ENCODE data around the gene DOC2B. TPM values are rescaled to one million over a fixed set of nuclear protein-coding genes. Genes with fewer than 3 reads are reported as not detected.
"Not testable (repeated sequence)": the region's sequence is repeated elsewhere in the genome, so short reads cannot be mapped to it uniquely, and the experiment has no call there.

The DOC2B gene
- total RNA-seq, 1 donor from 2014 or later, result 0.32 TPM

DNA sequence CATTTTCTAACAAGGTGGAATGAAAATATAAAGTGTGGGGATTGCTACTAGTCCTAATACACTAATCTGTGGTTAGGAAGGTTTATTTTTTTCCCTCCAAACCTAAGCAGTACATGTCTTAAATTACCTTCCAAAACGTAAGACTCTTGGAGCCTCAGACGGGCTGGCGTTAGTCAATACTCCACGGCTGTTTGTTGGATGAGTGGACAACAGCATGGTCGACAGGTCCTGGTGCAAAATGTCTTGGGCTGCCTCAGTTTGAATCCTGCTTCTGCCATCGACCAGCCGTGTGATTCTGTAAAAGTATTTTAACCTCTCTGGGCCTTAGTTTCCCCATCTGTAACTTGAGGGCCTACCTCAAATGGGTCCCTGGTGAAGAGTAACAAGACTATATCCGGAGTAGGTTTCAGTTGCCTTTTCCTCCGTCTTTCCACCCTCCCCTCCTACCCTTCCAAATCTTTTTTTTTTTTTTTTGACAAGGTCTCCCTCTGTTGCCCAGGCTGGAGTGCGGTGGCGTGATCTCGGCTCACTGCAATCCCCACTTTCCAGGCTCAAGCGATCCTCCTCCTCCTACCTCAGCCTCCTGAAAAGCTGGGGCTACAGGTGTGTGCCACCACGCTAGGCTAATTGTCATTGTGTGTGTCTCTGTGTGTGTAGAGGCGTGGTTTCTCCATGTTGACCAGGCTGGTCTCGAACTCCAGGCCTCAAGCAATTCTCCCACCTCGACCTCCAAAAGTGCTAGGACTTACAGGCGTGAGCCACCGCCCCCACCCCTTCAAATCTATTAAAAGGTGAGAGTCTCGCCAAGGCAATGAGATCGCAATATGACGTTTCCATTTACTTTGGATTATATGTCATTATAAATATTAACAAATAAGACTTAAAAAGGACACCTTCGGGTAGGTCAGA, 38.3 kb downstream of the DOC2B start:
- TF ChIP-seq CTCF (IDR thresholded peaks at IDR 0.05), result no peak
- no peaks in the 10 kb centered on the region for H3K9me3 Mint-ChIP-seq (ENCODE audit: low read depth)
- no peak overlapping the region for H3K4me3 Mint-ChIP-seq (ENCODE audit: unreplicated experiment)
- H3K36me3 Mint-ChIP-seq (ENCODE audit: low read depth), result no peaks in the 10 kb centered on the region
- peaks cover 2% of the 10 kb centered on the region for H3K4me1 Mint-ChIP-seq (ENCODE audit: low read depth)
- H3K27ac Mint-ChIP-seq (ENCODE audit: unreplicated experiment), result no peak overlapping the region
- peak; percentile 24 for DNase-seq (ENCODE audit: low spot score)
- H3K27me3 Mint-ChIP-seq (ENCODE audit: low read depth), result peaks cover 6% of the 10 kb centered on the region

DNA sequence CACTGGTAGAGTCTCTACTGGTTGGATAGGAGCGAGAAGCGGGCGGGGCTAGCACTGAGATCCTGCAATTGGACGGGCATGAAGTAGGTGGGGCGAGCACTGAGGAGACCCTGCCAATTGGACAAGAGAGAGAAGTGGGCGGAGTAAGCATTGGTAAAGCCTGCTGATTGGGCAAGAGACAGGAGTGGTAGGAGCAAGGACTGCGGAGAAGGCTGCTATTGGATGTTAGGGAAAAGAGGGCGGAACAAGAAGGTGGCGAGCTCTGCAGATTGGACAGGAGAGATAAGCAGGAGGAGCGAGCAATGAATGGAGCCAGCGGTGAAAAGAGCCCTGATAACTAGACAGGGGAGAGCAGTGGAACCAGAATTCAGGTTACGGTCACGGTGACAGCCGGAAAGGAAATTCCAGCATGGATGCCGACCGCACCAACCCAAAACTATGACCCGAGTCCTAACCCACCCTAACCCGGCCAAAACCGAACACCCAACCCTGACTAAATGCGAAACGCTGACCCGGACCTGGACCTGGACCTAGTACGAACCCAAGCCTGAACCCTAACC, 39.3 kb downstream of the DOC2B start:
- no peak overlapping the region for H3K4me3 Mint-ChIP-seq (ENCODE audit: unreplicated experiment)
- H3K36me3 Mint-ChIP-seq (ENCODE audit: low read depth), result no peaks in the 10 kb centered on the region
- DNase-seq (ENCODE audit: low spot score), result peak; percentile 56
- no peak overlapping the region for H3K27ac Mint-ChIP-seq (ENCODE audit: unreplicated experiment)
- H3K9me3 Mint-ChIP-seq (ENCODE audit: low read depth), result no peaks in the 10 kb centered on the region
- peaks cover 6% of the 10 kb centered on the region for H3K27me3 Mint-ChIP-seq (ENCODE audit: low read depth)
- peaks cover 2% of the 10 kb centered on the region for H3K4me1 Mint-ChIP-seq (ENCODE audit: low read depth)
- TF ChIP-seq CTCF (IDR thresholded peaks at IDR 0.05), result no peak

DNA sequence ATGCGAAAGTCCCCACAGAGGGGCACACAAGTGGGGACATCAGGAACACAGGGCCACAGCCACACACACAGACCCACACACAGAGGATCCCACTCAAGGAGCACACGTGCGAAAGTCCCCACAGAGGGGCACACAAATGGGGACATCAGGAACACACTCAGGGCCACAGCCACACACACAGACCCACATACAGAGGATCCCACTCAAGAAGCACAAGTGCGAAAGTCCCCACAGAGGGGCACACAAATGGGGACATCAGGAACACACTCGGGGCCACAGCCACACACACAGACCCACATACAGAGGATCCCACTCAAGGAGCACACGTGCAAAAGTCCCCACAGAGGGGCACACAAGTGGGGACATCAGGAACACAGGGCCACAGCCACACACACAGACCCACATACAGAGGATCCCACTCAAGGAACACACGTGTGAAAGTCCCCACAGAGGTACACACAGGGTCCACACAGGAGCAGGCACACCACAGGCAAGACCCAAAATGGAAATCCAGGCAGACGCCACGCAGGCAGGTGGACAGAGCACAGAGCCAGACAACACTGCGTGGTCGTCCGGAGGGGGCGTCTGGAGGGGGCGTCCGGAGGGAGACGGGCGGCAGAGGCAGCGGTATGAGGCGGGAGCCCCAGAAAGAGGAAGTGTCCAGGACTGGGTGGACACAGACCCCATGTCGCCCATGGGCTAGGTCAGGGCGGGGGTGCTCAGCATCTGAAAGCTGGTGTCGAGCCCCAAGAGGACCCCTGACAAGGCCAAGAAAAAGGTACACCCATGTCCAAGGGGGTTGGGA, 41.8 kb downstream of the DOC2B start:
- DNase-seq (ENCODE audit: low spot score), result peak; percentile 75
- not testable (repeated sequence) for H3K27ac Mint-ChIP-seq (ENCODE audit: unreplicated experiment); H3K4me1 Mint-ChIP-seq (ENCODE audit: low read depth); H3K27me3 Mint-ChIP-seq (ENCODE audit: low read depth); H3K4me3 Mint-ChIP-seq (ENCODE audit: unreplicated experiment); H3K9me3 Mint-ChIP-seq (ENCODE audit: low read depth); H3K36me3 Mint-ChIP-seq (ENCODE audit: low read depth)

- not testable (repeated sequence) for H3K36me3 Mint-ChIP-seq (ENCODE audit: low read depth); H3K9me3 Mint-ChIP-seq (ENCODE audit: low read depth); H3K27me3 Mint-ChIP-seq (ENCODE audit: low read depth); H3K27ac Mint-ChIP-seq (ENCODE audit: unreplicated experiment); H3K4me1 Mint-ChIP-seq (ENCODE audit: low read depth); H3K4me3 Mint-ChIP-seq (ENCODE audit: unreplicated experiment)
- peak; percentile 20 for DNase-seq (ENCODE audit: low spot score)
Measured at GRCh38 chr17:137166-137807, 44.2 kb downstream of the DOC2B start, which contains the start of gene SCGB1C2. TSS of gene SCGB1C2 (plus strand) at chr17:137569. CDS start at chr17:137591, 22 bp downstream.

DNA sequence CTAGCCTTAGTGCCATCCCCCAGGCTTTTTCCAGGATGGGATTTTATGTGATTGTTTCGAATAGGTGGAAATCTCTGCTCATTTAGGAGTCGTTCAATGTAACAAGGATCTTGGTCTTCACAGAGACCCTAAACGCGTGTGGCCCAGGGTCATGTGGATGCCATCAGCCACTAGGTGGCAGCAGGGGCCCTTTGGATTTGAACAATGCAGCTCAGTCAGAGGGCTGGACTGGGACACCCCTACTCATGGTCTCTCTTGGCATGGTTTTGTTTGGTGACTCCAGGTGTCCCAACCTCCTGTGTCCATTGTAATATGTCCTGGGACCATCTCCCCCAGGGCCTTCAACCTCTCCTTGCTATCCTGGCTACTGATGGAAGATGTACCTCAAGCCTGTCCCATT, 44.9 kb downstream of the DOC2B start:
- H3K9me3 Mint-ChIP-seq (ENCODE audit: low read depth); H3K27me3 Mint-ChIP-seq (ENCODE audit: low read depth); H3K27ac Mint-ChIP-seq (ENCODE audit: unreplicated experiment); H3K36me3 Mint-ChIP-seq (ENCODE audit: low read depth); H3K4me1 Mint-ChIP-seq (ENCODE audit: low read depth); H3K4me3 Mint-ChIP-seq (ENCODE audit: unreplicated experiment): not testable (repeated sequence)
- peak; percentile 73 for TF ChIP-seq CTCF (IDR thresholded peaks at IDR 0.05)
- peak; percentile 68 for DNase-seq (ENCODE audit: low spot score)

DNA sequence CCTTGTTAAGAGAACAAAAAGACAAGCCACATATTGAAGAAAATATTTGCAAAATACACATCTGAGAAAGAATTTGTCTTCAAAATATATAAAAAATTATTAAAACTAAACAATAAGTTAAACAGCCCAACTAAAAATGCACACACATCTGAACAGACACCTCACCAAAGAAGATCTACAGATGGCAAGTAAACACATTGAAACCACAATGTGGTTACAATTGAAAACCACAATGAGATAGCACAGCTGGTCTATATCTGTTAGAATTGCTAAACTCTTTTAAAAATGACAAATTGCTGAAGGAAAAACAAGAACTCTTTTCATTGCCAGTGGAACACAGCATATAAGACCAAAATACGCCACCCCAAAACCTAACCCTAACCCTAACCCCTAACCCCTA, 45.6 kb downstream of the DOC2B start:
- H3K9me3 Mint-ChIP-seq (ENCODE audit: low read depth); H3K27me3 Mint-ChIP-seq (ENCODE audit: low read depth); DNase-seq (ENCODE audit: low spot score); H3K36me3 Mint-ChIP-seq (ENCODE audit: low read depth); H3K4me3 Mint-ChIP-seq (ENCODE audit: unreplicated experiment); H3K27ac Mint-ChIP-seq (ENCODE audit: unreplicated experiment); H3K4me1 Mint-ChIP-seq (ENCODE audit: low read depth): not testable (repeated sequence)

GRCh38 chr17:135022-135421, 46.4 kb downstream of the DOC2B start:
- H3K36me3 Mint-ChIP-seq (ENCODE audit: low read depth); H3K27me3 Mint-ChIP-seq (ENCODE audit: low read depth); H3K4me1 Mint-ChIP-seq (ENCODE audit: low read depth); H3K9me3 Mint-ChIP-seq (ENCODE audit: low read depth); H3K27ac Mint-ChIP-seq (ENCODE audit: unreplicated experiment); H3K4me3 Mint-ChIP-seq (ENCODE audit: unreplicated experiment): not testable (repeated sequence)
- peak; percentile 55 for DNase-seq (ENCODE audit: low spot score)
